NOMO-1 treated with dmso at 0.1 percent for 144 hours (cell line): Measurements from ENCODE around the gene FDXR.
A peak's percentile ranks its signal among the peaks of the same experiment; 100 is the strongest.
"Not testable (repeated sequence)": the region's sequence is repeated elsewhere in the genome, so short reads cannot be mapped to it uniquely, and the experiment has no call there.

Experiments
- DNase-seq: peaks from one replicate; lab custom pipeline; 2025; ENCODE audit not compliant: unreplicated experiment; lab: John Stamatoyannopoulos, UW

Gene FDXR

GRCh38 chr17:74873037-74873873 is 461 bp upstream of the FDXR start:
- peak; percentile 99 for DNase-seq

GRCh38 chr17:74871356-74872076 is 1.3 kb downstream of the FDXR start:
- DNase-seq = no peak

GRCh38 chr17:74870512-74870911 is 2.3 kb downstream of the FDXR start:
- DNase-seq = no peak

DNA sequence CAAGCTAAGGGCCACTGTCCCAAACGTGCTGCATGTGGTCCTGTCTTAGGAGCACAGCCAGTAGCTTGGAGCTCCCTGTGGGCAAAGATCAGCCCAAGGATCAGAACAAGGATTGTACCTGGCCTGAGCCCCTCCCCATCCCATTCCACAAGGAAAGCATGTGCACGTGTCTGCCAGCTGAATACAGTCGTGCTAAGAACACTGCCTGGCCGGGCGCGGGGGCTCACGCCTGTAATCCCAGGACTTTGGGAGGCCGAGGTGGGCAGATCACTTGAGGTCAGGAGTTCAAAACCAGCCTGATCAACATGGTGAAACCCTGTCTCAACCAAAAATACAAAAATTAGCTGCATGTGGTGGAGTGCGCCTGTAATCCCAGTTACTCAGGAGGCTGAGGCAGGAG is 2.8 kb downstream of the FDXR start:
- DNase-seq = not testable (repeated sequence)

DNA sequence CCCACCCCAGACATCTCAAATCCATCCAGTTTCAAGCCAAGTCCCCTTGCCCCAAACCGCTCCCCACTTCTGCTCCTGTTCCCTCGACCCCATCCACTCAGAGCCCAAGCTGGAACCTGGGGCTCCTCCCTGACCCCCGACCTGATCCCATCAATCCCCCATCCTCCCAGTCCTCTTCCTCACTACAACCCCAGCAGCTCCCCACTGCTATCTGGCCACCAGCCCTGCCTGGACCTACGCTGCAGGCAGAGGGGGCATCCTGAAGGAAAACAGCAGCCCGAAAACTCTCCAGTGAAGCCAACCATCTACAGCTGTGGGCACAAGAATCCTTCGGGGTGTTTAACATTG is 3.9 kb downstream of the FDXR start:
- no peak for DNase-seq

- DNase-seq = no peak
These were observed 4.4 kb downstream of the FDXR start for GRCh38 chr17:74868251-74868907.

- no peak for DNase-seq
These were observed 6.5 kb downstream of the FDXR start for GRCh38 chr17:74866198-74866835.

DNA sequence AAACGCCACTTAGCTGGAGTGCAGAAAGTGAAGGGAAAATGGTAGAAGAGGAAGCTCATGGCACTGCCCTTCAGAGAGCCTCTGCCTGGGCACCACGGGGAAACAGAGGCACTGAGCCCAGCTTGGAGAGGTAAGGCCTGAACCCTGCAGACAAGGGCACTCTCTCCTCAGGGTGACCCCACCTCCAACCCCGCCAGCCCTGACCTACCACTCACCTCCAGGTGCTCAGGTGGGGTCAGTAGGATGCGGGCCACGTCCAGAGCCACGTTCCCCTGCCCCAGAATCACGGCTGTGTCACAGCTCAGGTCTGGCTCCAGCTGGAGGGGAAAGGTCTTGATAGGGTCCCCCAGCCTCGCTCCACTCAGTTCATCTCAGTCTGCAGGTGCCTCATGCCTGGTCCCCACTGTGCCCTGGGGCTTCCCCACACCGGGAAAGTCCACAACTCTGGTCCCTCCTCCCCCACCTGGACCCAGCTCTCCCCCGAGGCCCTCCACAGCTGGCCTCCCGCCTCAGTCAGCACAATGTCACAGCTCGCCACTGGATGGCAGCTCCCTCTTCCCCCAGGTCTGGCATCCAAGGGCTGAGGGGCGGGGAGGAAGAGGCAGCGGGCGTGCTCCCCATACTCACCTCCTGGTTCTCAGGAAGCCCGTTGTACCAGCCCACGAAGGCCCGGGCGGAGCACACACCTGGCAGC is 7.1 kb downstream of the FDXR start:
- DNase-seq = no peak

DNA sequence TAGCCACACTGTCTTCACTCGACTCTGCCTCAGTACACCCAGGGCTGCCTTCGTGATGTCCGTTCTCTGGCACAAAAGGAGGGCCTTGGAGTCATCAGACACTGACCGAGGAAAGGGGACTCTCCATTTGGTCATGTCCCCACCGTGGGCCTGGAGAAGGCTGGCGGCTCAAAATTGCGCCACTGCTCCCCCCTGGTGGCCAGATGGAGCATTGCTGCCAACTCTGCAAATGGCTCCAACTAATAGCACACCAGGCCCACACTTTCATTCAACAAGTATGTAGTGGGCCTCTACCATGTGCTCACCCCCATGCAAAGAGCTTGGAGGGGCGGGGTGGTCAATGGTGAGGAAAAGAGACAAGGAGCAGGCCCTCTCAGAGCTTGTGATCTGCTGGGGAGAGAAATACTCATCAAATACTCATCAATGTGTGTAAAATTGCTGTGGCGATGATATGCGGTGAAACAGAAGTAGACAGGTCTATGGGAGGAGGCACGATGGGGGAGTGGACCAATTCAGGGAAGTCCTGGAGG is 7.9 kb downstream of the FDXR start:
- DNase-seq = no peak

DNA sequence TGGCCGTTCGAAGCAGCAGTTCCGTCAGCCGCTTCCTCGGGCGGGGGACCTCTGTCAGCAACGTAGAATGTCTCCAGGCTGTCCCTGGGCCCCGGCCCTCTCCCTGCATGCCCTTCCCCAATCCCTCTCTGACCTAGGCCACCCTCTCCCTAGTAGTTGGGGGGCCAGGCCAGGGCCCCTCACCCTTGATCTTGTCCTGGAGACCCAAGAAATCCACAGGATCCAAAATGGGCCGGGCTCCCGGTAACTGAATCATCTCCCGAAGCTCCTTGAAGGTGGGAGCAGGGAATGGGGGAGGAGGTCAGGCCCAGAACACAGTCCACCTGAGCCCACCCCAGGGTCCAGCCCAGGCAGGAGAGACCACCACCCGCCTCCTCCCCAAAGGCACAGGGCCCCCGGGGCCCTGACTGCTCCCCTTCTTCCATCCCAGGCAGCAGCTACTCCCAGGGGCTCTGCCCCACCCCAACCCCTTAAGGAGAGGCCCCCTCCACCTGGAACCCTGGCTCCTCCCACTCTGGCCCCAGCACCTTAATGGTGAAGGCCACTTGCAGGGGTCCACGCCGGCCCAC is 8.4 kb downstream of the FDXR start:
- DNase-seq = no peak

- no peak for DNase-seq
These were observed 9.1 kb downstream of the FDXR start for GRCh38 chr17:74863420-74864296.

GRCh38 chr17:74862919-74863318 is 9.9 kb downstream of the FDXR start:
- no peak for DNase-seq

- DNase-seq = peak; percentile 20
These were observed 10.5 kb downstream of the FDXR start for GRCh38 chr17:74862108-74862901.

GRCh38 chr17:74861662-74862107 is 11.1 kb downstream of the FDXR start:
- DNase-seq = no peak

DNA sequence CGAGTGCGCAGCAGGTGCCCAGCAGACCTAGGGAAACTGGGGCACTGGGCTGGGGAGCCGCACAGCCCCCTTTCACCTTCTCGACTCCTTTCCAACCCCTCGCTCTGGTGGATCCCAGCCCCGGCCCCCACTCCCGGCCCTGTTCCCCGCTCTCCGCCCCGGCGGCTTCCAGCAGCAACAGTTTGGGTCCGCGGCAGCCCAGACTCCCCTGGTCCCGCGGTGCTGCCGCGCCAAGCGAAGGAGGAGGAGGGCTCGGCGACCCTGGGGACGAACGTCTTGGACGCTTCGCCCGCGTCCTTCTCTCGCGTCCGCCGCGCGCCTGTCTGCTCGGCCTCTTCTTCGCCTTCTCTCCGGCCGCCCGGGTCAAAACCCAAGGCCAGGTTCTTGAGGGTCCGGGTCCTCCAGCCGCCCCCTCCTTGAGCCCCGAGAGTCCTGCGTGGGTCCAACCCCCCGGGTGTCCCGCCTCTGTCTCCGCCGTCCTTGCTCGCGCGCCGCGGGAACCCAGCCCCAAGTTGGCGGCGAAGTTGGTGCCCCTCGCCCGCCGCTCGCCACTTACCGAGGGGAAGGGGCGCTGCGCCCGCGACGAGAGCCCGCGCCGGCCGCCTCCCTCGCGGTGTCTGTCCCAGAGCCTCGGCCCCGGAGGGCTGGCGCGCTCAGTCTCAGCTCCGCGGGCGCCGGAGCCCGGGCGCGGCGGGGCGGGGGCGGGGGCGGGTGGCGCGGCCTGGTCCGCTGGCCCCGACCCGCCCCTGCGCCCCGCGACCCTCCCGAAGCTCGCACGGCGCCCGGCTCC is 11.7 kb downstream of the FDXR start:
- DNase-seq = no peak

DNA sequence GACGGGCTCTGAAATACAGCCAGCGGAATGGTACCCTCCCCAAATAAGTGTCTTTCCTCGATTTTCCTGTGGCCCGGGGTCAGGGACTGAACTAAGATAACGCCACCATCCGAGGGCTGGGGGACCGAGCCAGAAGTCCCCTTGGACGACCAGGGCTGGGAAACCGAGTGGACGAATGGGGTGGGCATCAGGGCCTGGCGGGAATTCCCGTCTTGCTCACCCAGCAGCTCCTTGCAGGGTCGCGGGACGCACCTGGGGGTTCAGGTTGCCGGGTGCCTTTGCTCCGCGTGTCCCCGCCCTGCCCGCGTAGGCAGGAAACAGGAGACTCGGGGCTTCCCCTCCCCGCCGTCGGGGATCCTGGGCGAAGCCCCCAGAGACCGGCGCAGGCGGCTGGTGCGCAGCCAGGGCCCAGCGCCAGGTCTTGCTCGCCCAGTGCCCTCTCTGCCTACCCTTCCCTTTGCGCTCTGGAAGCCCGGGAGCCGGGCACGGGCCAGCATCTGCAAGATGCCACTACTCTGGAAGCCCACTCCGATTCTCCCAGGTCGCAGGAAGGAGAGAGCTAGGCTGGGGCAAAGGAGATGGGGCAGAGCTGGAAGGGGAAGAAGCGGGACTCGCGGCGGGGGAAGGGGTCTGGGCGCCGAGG is 12.4 kb downstream of the FDXR start:
- no peak for DNase-seq
